DMS153 treated with DMSO at 0.1 percent for 48 hours (cell line): Measurements from ENCODE around the gene SORCS2.

Experiments used
- DNase-seq: peaks from one replicate; lab custom pipeline; 2025; ENCODE audit not compliant: unreplicated experiment; lab: John Stamatoyannopoulos, UW

The SORCS2 gene

GRCh38 chr4:7735395-7735794 lies 543.1 kb downstream of the SORCS2 start:
- no peak for DNase-seq

- no peak for DNase-seq
Measured at GRCh38 chr4:7735961-7736360, 543.6 kb downstream of the SORCS2 start.

- DNase-seq, result no peak
Measured at GRCh38 chr4:7736436-7737267, 544.3 kb downstream of the SORCS2 start.

GRCh38 chr4:7737268-7737645 lies 544.9 kb downstream of the SORCS2 start:
- DNase-seq, result no peak

- no peak for DNase-seq
Measured at GRCh38 chr4:7737752-7738457, 545.6 kb downstream of the SORCS2 start.

- no peak for DNase-seq
Measured at GRCh38 chr4:7738458-7739076, 546.2 kb downstream of the SORCS2 start.

- DNase-seq, result no peak
Measured at GRCh38 chr4:7739077-7739917, 547.0 kb downstream of the SORCS2 start.

GRCh38 chr4:7739918-7740865 lies 547.9 kb downstream of the SORCS2 start:
- DNase-seq, result no peak

- DNase-seq, result no peak
Measured at GRCh38 chr4:7740866-7741525, 548.7 kb downstream of the SORCS2 start.

GRCh38 chr4:7741946-7742806 lies 549.8 kb downstream of the SORCS2 start:
- DNase-seq, result no peak

GRCh38 chr4:7742807-7743280 lies 550.5 kb downstream of the SORCS2 start:
- no peak for DNase-seq

- DNase-seq, result no peak
Measured at GRCh38 chr4:7744142-7744804, 551.9 kb downstream of the SORCS2 start.

GRCh38 chr4:7745301-7745885 lies 553.1 kb downstream of the SORCS2 start:
- no peak for DNase-seq

- no peak for DNase-seq
Measured at GRCh38 chr4:7746351-7747061, 554.2 kb downstream of the SORCS2 start.

GRCh38 chr4:7747062-7747385 lies 554.7 kb downstream of the SORCS2 start:
- no peak for DNase-seq

- no peak for DNase-seq
Measured at GRCh38 chr4:7747566-7747965, 555.2 kb downstream of the SORCS2 start.

GRCh38 chr4:7750523-7750922 lies 558.2 kb downstream of the SORCS2 start:
- no peak for DNase-seq
